Effector CD8-positive, alpha-beta T cell (primary cell): ENCODE results near the gene DSG3.

ENCODE experiments used
- DNase-seq: peaks from one replicate; lab custom pipeline; 2025; lab: John Stamatoyannopoulos, UW

DSG3 gene

GRCh38 chr18:31430072-31430471 is 17.5 kb upstream of the DSG3 start:
- DNase-seq, result no peak

- no peak for DNase-seq
Observed at GRCh38 chr18:31430554-31430953, 17.0 kb upstream of the DSG3 start.

- no peak for DNase-seq
Observed at GRCh38 chr18:31432316-31432715, 15.2 kb upstream of the DSG3 start.

GRCh38 chr18:31436825-31437224 is 10.7 kb upstream of the DSG3 start:
- no peak for DNase-seq

GRCh38 chr18:31438402-31438801 is 9.1 kb upstream of the DSG3 start:
- DNase-seq, result no peak

GRCh38 chr18:31439807-31440325 is 7.7 kb upstream of the DSG3 start:
- no peak for DNase-seq

GRCh38 chr18:31440787-31441186 is 6.8 kb upstream of the DSG3 start:
- no peak for DNase-seq

GRCh38 chr18:31441493-31441892 is 6.0 kb upstream of the DSG3 start:
- no peak for DNase-seq

GRCh38 chr18:31444142-31444541 is 3.4 kb upstream of the DSG3 start:
- no peak for DNase-seq

- DNase-seq, result no peak
Observed at GRCh38 chr18:31445908-31446307, 1.6 kb upstream of the DSG3 start.

- DNase-seq, result no peak
Observed at GRCh38 chr18:31446854-31447253, 687 bp upstream of the DSG3 start.

GRCh38 chr18:31450409-31450808 is 2.9 kb downstream of the DSG3 start:
- DNase-seq, result no peak

GRCh38 chr18:31451625-31452024 is 4.1 kb downstream of the DSG3 start:
- DNase-seq, result no peak

- no peak for DNase-seq
Observed at GRCh38 chr18:31454066-31454708, 6.6 kb downstream of the DSG3 start.

- DNase-seq, result no peak
Observed at GRCh38 chr18:31469629-31470028, 22.1 kb downstream of the DSG3 start.

GRCh38 chr18:31478688-31479087 is 31.1 kb downstream of the DSG3 start:
- no peak for DNase-seq

GRCh38 chr18:31482051-31482450 is 34.5 kb downstream of the DSG3 start:
- DNase-seq, result no peak

GRCh38 chr18:31483396-31483795 is 35.9 kb downstream of the DSG3 start:
- no peak for DNase-seq

GRCh38 chr18:31484461-31484860 is 36.9 kb downstream of the DSG3 start:
- no peak for DNase-seq

- DNase-seq, result no peak
Observed at GRCh38 chr18:31486165-31486564, 38.6 kb downstream of the DSG3 start.

- no peak for DNase-seq
Observed at GRCh38 chr18:31487246-31488015, 39.9 kb downstream of the DSG3 start.

GRCh38 chr18:31489311-31489710 is 41.8 kb downstream of the DSG3 start:
- no peak for DNase-seq

- no peak for DNase-seq
Observed at GRCh38 chr18:31490387-31490786, 42.8 kb downstream of the DSG3 start.
